GM19193 (cell line): Measurements from ENCODE around the gene THSD7A.

Experiments
- POLR2A ChIP-seq: IDR thresholded peaks from 4 replicates; pipeline ENCODE4 v1.6.1; 2011; ENCODE audit not compliant: insufficient read depth, insufficient read length; ENCODE audit errors: extremely low read depth

THSD7A gene

DNA sequence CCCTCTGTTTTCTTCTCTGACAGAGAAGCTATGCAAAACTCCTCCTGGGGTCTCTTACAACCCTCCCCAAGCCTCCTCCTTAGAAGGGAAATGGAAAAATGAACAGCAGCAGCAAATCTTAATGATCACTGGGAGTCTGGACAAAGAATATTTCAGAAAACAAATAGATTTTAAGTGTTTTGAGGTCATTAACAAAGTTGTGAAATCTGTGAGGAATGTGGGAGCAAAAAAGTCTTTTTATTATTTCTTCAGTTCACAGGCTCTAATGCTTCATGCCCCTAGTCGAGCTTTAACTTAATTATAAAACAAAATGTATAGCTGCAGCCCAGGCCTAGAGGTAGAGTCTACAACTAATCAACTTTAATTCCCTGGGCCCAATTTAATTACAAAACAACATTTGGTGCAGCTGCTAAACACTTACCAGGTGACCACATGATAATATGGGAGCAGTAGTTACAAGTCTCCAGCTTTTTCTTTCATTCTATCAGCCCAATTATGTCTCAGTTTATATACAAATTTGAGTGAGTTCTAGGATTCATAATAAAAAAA, 293.2 kb downstream of the THSD7A start:
- no peak for TF ChIP-seq POLR2A

DNA sequence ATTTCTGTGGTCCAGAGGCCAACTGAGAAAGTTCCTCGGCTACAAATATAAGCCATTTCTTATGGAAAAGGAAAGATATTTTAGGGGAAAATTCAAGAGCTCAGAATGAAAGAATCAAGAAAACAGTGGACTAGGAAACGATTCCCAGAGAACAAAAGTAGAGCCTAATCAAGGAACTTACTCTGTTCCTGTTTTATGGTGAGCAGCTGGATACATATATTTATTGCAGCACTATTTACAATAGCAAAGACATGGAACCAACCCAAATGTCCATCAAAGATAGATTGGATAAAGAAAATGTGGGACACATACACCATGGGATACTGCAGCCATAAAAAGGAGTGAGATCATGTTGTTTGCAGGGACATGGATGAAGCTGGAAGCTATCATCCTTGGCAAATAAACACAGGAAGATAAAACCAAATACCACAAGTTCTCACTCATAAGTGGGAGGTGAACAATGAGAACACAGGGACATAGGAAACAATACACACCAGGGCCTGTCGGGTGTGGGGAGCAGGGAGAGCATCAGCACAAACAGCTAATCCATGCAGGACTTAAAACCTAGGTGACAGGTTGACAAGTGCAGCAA, 298.7 kb downstream of the THSD7A start:
- TF ChIP-seq POLR2A: no peak

GRCh38 chr7:11529382-11529781, 302.6 kb downstream of the THSD7A start:
- TF ChIP-seq POLR2A: no peak

DNA sequence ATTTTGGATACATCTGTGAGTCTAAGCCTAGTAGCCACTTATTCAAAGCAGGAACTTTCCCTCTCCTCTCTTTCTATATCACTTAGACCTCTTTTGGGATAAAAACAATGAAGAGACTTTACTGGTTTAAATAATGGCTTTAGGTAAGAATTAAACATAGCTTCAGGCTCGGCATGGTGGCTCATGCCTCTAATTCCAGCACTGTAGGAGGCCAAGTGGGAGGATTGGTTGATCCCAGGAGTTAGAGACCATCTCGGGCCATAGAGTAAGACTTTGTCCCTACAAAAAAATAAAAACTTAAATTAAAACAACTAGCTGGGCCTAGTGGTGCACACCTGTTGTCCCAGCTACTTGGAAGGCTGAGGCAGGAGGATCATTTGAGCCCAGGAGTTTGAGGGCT, 304.3 kb downstream of the THSD7A start:
- no peak for TF ChIP-seq POLR2A

DNA sequence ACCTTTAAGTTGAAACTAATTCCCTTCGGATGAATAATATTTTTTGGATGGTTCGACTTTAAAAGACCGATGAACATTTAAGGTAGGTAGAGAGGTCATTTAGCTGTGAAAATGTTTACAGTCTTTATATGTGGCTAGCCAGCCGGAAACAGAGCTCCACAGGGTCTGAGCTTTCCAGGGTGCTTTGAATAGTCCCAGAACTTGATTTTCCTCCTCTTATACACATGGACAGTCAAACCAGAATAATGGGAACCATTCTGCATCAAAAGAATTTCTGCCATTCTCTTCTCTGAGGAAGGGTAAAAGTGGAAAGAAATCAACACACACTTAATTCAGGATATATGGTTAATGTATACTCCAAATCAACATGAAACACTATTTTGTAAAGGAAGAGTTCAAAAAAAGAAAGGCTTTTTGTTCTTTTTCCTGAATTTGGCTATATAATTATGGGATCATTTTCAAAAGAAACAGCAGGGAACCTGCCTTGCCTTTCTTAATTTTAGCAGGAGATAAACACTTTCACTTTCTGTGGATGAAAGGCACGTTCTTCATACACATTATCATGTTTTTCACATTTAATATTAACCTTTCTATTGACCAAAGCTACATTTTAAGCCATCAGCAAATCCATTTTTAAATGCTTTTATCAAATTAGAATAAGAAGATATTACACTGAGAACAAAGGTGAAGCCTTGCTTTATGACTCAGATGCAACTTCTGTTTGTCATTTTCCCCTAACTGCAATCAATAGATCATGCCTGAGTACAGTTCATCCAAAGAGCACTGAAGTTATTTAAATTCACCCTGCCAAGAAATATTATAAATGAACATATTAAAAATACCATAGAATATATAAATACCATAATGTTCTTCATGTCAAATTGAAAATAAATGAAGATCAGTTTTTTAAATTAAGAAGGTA, 307.3 kb downstream of the THSD7A start:
- TF ChIP-seq POLR2A: no peak

GRCh38 chr7:11517853-11518252, 314.1 kb downstream of the THSD7A start:
- no peak for TF ChIP-seq POLR2A

GRCh38 chr7:11516328-11516727, 315.7 kb downstream of the THSD7A start:
- no peak for TF ChIP-seq POLR2A

DNA sequence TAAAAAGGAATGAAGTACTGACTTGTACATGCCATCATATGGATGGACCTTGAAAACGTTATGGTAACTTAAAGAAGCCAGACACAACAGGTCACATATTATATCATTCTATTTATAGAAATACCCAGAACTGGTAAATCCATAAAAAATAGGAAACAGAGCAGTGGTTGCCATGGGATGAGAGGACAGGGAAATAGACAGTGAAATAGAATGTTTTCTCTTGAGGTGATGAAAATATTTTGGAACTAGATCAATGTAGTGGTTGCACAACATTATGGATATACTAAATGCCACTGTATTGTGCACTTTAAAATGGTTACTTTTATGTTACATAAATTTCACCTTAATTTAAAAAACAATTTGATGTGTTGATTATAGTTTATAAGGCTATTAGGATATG, 318.5 kb downstream of the THSD7A start:
- TF ChIP-seq POLR2A: no peak

GRCh38 chr7:11507929-11508328, 324.1 kb downstream of the THSD7A start:
- TF ChIP-seq POLR2A: no peak

DNA sequence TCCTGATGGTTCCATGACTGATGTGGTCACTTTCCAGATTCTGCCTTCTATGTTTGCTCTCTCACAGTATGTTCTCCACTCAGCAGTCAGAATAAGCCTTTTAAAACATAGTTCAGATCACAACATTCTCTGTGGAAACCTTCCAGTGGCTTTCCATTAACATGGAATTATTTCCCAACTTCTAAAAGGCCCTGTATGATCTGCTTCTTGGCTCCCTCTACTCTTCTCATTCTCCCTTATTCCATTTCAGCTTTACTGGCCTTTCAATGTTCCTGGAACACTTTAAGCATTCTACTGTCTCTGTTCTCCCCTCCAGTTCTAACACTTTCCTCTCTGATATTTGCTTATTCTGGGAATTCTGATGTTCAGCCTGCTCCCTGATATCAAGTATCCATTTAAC, 325.6 kb downstream of the THSD7A start:
- no peak for TF ChIP-seq POLR2A

- no peak for TF ChIP-seq POLR2A
These were observed 326.5 kb downstream of the THSD7A start for GRCh38 chr7:11505471-11505985.

DNA sequence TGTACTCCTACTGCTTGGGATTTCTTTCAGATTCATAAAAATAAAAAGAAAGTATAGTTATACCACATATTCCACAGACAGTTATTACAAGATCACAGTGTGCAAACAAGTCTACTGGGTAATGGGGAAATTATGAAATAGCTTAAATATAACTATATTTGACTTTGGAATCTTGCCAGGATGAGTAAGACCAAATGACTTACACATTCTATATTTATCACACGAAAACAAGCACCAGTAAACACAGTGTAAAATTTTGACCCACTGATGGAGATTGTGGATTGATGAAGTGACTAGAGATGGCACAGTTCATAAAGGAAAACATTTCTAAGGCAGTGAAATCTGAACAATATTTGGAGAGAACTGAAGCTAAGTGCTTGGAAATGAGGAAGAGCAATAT, 339.7 kb downstream of the THSD7A start:
- no peak for TF ChIP-seq POLR2A

DNA sequence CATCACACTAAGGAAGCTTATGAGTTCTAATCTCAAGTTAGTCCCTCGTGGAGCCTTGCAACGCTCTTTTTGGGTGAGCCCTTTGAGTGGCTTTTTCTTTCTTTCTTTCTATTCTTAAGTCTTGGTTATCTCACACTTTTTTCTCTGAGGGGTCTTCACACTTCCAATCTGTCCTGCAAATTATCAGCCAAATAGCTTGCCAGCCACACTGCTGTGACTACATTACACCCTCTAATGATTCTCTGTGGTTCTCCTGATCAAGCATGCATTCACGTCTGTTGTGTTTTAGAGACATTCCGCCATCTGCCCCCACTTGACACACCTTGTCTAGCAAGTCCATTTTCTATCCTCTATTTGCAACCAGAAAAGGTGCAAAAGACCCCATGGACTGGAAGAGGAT, 340.2 kb downstream of the THSD7A start:
- TF ChIP-seq POLR2A: no peak

DNA sequence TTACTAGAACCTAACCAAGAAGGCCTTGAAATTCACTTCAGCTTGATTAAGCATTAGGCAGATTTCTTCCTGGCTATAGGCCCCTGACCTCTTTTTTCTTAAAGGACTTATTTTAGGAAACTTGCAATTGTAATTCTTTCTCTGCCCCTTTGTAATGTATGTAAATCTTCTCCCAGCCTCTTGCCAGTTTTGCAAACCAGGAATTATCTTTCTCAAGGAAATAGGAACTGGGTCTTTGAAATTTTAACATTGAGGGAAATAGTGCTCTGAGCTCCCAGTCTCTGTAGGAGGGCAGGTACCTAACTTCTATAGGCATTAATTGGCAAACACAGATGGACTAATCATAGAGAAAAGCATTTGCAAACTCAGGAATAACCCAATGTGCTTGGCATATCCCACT, 342.7 kb downstream of the THSD7A start:
- TF ChIP-seq POLR2A: no peak

DNA sequence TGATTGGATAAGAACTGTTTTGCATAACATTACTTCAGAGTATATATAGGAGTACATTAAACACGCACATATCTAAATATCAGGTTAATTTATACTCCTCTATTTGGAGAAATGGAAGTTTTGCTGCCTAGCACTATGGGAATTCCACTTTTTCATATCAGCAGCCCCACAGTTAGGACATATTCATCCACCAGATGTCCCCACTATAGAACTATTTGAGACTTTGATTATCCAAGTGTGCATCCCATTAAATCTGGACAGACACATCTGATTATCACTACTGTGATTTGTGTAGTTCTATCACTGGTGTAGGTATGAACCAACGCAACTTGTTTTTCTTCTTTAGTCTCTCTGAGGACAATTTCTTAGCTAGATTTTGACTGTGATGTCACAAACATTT, 345.7 kb downstream of the THSD7A start:
- TF ChIP-seq POLR2A: no peak

- no peak for TF ChIP-seq POLR2A
These were observed 346.4 kb downstream of the THSD7A start for GRCh38 chr7:11485636-11486035.

DNA sequence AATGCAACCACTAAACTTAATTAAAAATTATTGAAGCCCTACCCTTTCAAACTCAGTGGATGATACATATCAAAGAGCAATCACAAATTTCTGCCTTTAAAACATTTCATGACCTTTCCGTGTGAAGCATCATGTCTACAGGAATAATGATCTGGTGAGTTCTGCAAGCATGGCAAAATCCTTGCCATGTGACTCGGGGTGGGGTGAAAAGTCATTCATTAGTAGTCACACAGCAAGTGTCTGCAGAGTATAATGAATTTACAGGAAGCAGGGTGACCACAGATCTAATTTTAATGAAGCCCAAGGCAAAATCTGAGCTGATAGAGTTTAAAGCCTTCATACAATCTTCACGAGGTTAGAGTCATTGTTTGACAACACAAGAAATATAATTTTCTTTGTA, 351.9 kb downstream of the THSD7A start:
- no peak for TF ChIP-seq POLR2A

- no peak for TF ChIP-seq POLR2A
These were observed 353.1 kb downstream of the THSD7A start for GRCh38 chr7:11478882-11479281.
